Measurements from ENCODE around the gene TCF23.
"Not testable (repeated sequence)": the region's sequence is repeated elsewhere in the genome, so short reads cannot be mapped to it uniquely, and the experiment has no call there.

TCF23 gene

GRCh38 chr2:27191070-27191829 is 42.4 kb downstream of the TCF23 start:
- peak; percentile 32 for DNase-seq

- DNase-seq: no peak
Observed at GRCh38 chr2:27194538-27195354, 45.9 kb downstream of the TCF23 start.

GRCh38 chr2:27195799-27196198 is 47.0 kb downstream of the TCF23 start:
- not testable (repeated sequence) for DNase-seq

GRCh38 chr2:27198068-27198467 is 49.3 kb downstream of the TCF23 start:
- not testable (repeated sequence) for DNase-seq

- DNase-seq: no peak
Observed at GRCh38 chr2:27198627-27199026, 49.8 kb downstream of the TCF23 start.

GRCh38 chr2:27199241-27199640 is 50.4 kb downstream of the TCF23 start:
- no peak for DNase-seq

GRCh38 chr2:27201675-27202074 is 52.9 kb downstream of the TCF23 start:
- DNase-seq: no peak

GRCh38 chr2:27202854-27203253 is 54.0 kb downstream of the TCF23 start:
- DNase-seq: no peak

- no peak for DNase-seq
Observed at GRCh38 chr2:27203741-27204140, 54.9 kb downstream of the TCF23 start.

GRCh38 chr2:27204566-27204965 is 55.8 kb downstream of the TCF23 start:
- DNase-seq: no peak

- DNase-seq: no peak
Observed at GRCh38 chr2:27205206-27205605, 56.4 kb downstream of the TCF23 start.

- DNase-seq: no peak
Observed at GRCh38 chr2:27206346-27206745, 57.5 kb downstream of the TCF23 start.

Data from GDM1 (cell line).